Neural progenitor cell (in vitro differentiated cells): Measurements from ENCODE around the gene SSR2.

Experiments used
- CTCF ChIP-seq: fragments of 200-600 bp; sonication (generic); IDR thresholded peaks from 2 replicates; pipeline ENCODE4 v1.5.1; 2017; ENCODE audit warnings: antibody characterized with exemption, mild to moderate bottlenecking
- EZH2 ChIP-seq: fragments of 200-600 bp; sonication (generic); IDR thresholded peaks from 2 replicates; pipeline ENCODE4 v1.6.1; 2017; ENCODE audit warnings: antibody characterized with exemption, mild to moderate bottlenecking, moderate library complexity

GRCh38 chr1:156056326-156056849 lies 35.6 kb upstream of the SSR2 start:
- no peak for TF ChIP-seq EZH2
- TF ChIP-seq CTCF: no peak
